ENCODE results near the gene COBL.

DNA sequence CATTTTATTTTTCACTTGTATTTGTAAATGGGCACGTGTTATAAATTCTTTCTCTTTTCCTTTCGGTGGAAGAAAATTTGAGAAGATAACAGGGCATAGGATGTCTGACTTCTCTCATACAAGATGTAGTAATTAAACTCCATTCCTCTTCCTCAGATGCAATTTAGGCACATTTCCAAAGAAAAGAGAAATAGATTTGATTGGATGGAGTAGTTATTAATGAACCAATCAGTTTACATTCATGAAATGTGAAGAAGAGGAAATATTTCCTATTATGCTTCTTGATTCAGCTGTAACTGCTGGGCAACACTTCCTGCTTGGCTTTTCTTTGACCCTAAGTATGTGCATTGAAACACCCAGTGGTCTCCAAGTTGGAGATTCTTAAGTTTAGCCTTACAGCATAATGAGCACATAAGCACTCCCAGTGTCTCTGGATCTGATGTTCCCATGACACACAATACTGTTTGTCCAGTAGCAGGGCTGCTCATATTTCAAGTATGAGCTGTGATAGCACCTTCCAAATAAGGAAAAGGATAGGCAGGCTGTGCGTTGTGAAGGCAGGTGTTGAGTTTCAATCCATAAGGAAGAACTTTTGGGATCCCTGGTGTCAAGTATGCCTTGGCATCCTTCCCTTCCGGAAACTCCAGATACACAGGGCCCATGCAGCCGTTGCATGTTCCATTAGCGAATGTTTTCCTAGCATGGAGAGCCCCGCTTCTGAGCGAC lies 33.4 kb upstream of the COBL start:
- TF ChIP-seq, protein P1, sequence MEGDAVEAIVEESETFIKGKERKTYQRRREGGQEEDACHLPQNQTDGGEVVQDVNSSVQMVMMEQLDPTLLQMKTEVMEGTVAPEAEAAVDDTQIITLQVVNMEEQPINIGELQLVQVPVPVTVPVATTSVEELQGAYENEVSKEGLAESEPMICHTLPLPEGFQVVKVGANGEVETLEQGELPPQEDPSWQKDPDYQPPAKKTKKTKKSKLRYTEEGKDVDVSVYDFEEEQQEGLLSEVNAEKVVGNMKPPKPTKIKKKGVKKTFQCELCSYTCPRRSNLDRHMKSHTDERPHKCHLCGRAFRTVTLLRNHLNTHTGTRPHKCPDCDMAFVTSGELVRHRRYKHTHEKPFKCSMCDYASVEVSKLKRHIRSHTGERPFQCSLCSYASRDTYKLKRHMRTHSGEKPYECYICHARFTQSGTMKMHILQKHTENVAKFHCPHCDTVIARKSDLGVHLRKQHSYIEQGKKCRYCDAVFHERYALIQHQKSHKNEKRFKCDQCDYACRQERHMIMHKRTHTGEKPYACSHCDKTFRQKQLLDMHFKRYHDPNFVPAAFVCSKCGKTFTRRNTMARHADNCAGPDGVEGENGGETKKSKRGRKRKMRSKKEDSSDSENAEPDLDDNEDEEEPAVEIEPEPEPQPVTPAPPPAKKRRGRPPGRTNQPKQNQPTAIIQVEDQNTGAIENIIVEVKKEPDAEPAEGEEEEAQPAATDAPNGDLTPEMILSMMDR (IDR thresholded peaks at IDR 0.05): no peak
- no peak for TF ChIP-seq POLR2A (IDR thresholded peaks at IDR 0.05)
